ENCODE measurements around the gene NUDT14. TPM values are rescaled to one million over a fixed set of nuclear protein-coding genes. Genes with fewer than 3 reads are reported as not detected.

The NUDT14 gene
- total RNA-seq, 1 experiment from 2014 or later = 18.3 TPM

GRCh38 chr14:105212541-105213300 is 31.6 kb upstream of the NUDT14 start:
- no peak for DNase-seq (ENCODE audit: low read depth)

GRCh38 chr14:105211758-105212089 is 30.6 kb upstream of the NUDT14 start:
- DNase-seq (ENCODE audit: low read depth) = no peak

- DNase-seq (ENCODE audit: low read depth) = no peak
These were observed 30.1 kb upstream of the NUDT14 start for GRCh38 chr14:105211086-105211757.

GRCh38 chr14:105210266-105211025 is 29.3 kb upstream of the NUDT14 start:
- DNase-seq (ENCODE audit: low read depth) = no peak

- DNase-seq (ENCODE audit: low read depth) = no peak
These were observed 28.5 kb upstream of the NUDT14 start for GRCh38 chr14:105209646-105210045.

GRCh38 chr14:105209091-105209490 is 28.0 kb upstream of the NUDT14 start:
- DNase-seq (ENCODE audit: low read depth) = no peak

GRCh38 chr14:105208738-105209075 is 27.6 kb upstream of the NUDT14 start:
- no peak for DNase-seq (ENCODE audit: low read depth)

GRCh38 chr14:105207996-105208737 is 27.1 kb upstream of the NUDT14 start:
- no peak for DNase-seq (ENCODE audit: low read depth)

GRCh38 chr14:105207460-105207901 is 26.4 kb upstream of the NUDT14 start:
- DNase-seq (ENCODE audit: low read depth) = no peak

- no peak for DNase-seq (ENCODE audit: low read depth)
These were observed 25.8 kb upstream of the NUDT14 start for GRCh38 chr14:105206873-105207272.

- DNase-seq (ENCODE audit: low read depth) = no peak
These were observed 24.6 kb upstream of the NUDT14 start for GRCh38 chr14:105205673-105206208.

GRCh38 chr14:105204931-105205672 is 24.0 kb upstream of the NUDT14 start:
- DNase-seq (ENCODE audit: low read depth) = no peak

- DNase-seq (ENCODE audit: low read depth) = peak; percentile 73
These were observed 23.3 kb upstream of the NUDT14 start for GRCh38 chr14:105204206-105204930.

GRCh38 chr14:105203701-105204100 is 22.6 kb upstream of the NUDT14 start:
- no peak for DNase-seq (ENCODE audit: low read depth)

- peak; percentile 75 for DNase-seq (ENCODE audit: low read depth)
These were observed 22.0 kb upstream of the NUDT14 start for GRCh38 chr14:105203057-105203531.

GRCh38 chr14:105201925-105202513 is 20.9 kb upstream of the NUDT14 start:
- DNase-seq (ENCODE audit: low read depth) = peak; percentile 50

GRCh38 chr14:105201156-105201924 is 20.2 kb upstream of the NUDT14 start:
- DNase-seq (ENCODE audit: low read depth) = no peak

GRCh38 chr14:105200641-105201040 is 19.5 kb upstream of the NUDT14 start:
- no peak for DNase-seq (ENCODE audit: low read depth)

GRCh38 chr14:105200074-105200473 is 19.0 kb upstream of the NUDT14 start:
- no peak for DNase-seq (ENCODE audit: low read depth)

Data from Daoy (cell line).